GM21786 (cell line): Measurements from ENCODE around the gene NKD1.

Source experiments
- ATAC-seq: cut with Tn5 transposase; IDR thresholded peaks from one replicate; pipeline ENCODE4 v1.9.1; 2021; ENCODE audit not compliant: unreplicated experiment

Gene NKD1

GRCh38 chr16:50611995-50612848 lies 64.0 kb downstream of the NKD1 start:
- no peak for ATAC-seq

- no peak for ATAC-seq
These were observed 64.6 kb downstream of the NKD1 start for GRCh38 chr16:50612849-50613198.

- no peak for ATAC-seq
These were observed 65.2 kb downstream of the NKD1 start for GRCh38 chr16:50613281-50613963.

GRCh38 chr16:50613964-50614474 lies 65.8 kb downstream of the NKD1 start:
- ATAC-seq = no peak

GRCh38 chr16:50614955-50615724 lies 66.9 kb downstream of the NKD1 start:
- no peak for ATAC-seq

- no peak for ATAC-seq
These were observed 67.7 kb downstream of the NKD1 start for GRCh38 chr16:50615891-50616290.

- ATAC-seq = no peak
These were observed 68.2 kb downstream of the NKD1 start for GRCh38 chr16:50616386-50616785.

GRCh38 chr16:50616883-50617645 lies 68.9 kb downstream of the NKD1 start:
- no peak for ATAC-seq

- no peak for ATAC-seq
These were observed 69.5 kb downstream of the NKD1 start for GRCh38 chr16:50617646-50618184.

- ATAC-seq = no peak
These were observed 70.2 kb downstream of the NKD1 start for GRCh38 chr16:50618238-50618918.

- no peak for ATAC-seq
These were observed 71.7 kb downstream of the NKD1 start for GRCh38 chr16:50619702-50620491.

GRCh38 chr16:50620646-50621451 lies 72.7 kb downstream of the NKD1 start:
- no peak for ATAC-seq

GRCh38 chr16:50621452-50621792 lies 73.2 kb downstream of the NKD1 start:
- no peak for ATAC-seq

GRCh38 chr16:50622029-50622428 lies 73.8 kb downstream of the NKD1 start:
- no peak for ATAC-seq

- ATAC-seq = no peak
These were observed 74.6 kb downstream of the NKD1 start for GRCh38 chr16:50622643-50623369.

GRCh38 chr16:50624449-50624970 lies 76.3 kb downstream of the NKD1 start:
- no peak for ATAC-seq

- no peak for ATAC-seq
These were observed 77.2 kb downstream of the NKD1 start for GRCh38 chr16:50625374-50625773.

GRCh38 chr16:50626868-50627267 lies 78.7 kb downstream of the NKD1 start:
- ATAC-seq = no peak
